Measurements from ENCODE around the gene UPP1. TPM values are rescaled to one million over a fixed set of nuclear protein-coding genes. Genes with fewer than 3 reads are reported as not detected.

The UPP1 gene
- polyA plus RNA-seq, 2 of the 4 experiments (the other 2 are of a cell fraction) = 32.2 to 55.7 TPM

DNA sequence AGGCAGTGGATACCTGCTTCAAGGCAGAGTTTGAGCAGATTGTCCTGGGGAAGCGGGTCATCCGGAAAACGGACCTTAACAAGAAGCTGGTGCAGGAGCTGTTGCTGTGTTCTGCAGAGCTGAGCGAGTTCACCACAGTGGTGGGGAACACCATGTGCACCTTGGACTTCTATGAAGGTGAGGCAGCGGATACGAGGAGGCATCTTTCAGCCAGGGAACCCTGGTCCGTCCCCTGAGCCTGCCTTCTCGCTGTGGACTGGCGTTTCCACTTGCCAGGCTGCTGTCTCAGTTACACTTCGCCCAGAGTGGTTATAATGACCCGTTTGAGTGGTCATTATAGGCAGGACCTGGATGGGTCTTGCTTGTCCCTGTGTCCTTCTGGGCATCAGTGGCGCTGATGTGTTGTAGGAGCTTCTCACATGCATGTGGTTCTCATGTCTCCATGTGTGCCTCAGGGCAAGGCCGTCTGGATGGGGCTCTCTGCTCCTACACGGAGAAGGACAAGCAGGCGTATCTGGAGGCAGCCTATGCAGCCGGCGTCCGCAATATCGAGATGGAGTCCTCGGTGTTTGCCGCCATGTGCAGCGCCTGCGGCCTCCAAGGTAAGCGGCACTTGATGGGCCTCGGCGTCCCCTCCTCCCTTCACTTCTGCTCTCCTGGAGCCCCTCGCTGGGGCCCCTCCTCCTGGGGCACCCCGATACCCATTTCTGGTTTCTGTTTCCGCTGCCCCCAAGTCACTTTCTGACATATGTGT is 18.0 kb downstream of the UPP1 start:
- POLR2A ChIA-PET = no interaction called here
- no peaks in the 10 kb centered on the region for H3K4me1 ChIP-seq
- CTCF ChIA-PET = interaction anchor here (1.2 to 11.1 kb wide), 4 partner anchors 18 to 162 kb away, joined by 4 to 177 read pairs (median 118); partner anchors contain the start of gene UPP1
- no peak for TF ChIP-seq ZNF302 (CRISPR knock-in tag; IDR thresholded peaks at IDR 0.05)
- TF ChIP-seq CEBPB (IDR thresholded peaks at IDR 0.05) = no peak
- no peak for TF ChIP-seq HOXB5 (CRISPR knock-in tag; IDR thresholded peaks at IDR 0.05)
- TF ChIP-seq, protein P1, sequence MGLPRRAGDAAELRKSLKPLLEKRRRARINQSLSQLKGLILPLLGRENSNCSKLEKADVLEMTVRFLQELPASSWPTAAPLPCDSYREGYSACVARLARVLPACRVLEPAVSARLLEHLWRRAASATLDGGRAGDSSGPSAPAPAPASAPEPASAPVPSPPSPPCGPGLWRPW (IDR thresholded peaks at IDR 0.05) = no peak
- no peak for TF ChIP-seq RARB (CRISPR knock-in tag; IDR thresholded peaks at IDR 0.05)
- no peak for TF ChIP-seq KDM1A (IDR thresholded peaks at IDR 0.05; ENCODE audit: low read depth)
- H3K27ac ChIP-seq = no peak overlapping the region
- no peak overlapping the region for H3K4me3 ChIP-seq
- no peaks in the 10 kb centered on the region for H3K9me3 ChIP-seq
- ATAC-seq = no peak
- no peak for DNase-seq (ENCODE audit: low read depth in 1 of 2, low spot score in 1 of 2)
- no peak overlapping the region for H3K4me2 ChIP-seq
- no peak for FAIRE-seq
- 94% methylated on average over 29 of the region's 29 CpGs for WGBS (ENCODE audit: missing lambda C conversion rate)

DNA sequence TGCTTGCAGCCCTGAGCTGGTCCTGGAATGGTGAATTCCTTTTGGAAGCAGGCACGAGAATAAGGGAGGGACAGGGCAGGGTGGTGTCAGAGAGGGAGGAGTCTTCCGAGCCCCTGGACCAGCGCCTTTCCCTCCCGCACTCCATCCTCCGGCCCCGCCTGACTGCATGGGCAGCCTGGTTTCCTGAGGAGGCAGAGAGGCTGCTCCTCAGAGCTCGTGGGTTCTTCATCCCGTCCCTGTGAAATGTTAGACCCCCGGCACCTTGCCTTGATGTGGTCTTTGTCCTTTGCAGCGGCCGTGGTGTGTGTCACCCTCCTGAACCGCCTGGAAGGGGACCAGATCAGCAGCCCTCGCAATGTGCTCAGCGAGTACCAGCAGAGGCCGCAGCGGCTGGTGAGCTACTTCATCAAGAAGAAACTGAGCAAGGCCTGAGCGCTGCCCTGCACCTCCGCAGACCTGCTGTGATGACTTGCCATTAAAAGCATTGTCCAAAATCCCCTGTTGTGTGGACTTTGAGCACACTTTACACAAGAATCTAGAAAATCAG is 18.9 kb downstream of the UPP1 start:
- 92% methylated on average over 18 of the region's 18 CpGs for WGBS (ENCODE audit: missing lambda C conversion rate)

More for the DNA sequence above, 18.9 kb downstream of the UPP1 start:
- Histone ChIP-seq H3K9me3 (no peaks in the 10 kb centered on the region), H3K4me3 (no peak overlapping the region), H3K27ac (no peak overlapping the region), H3K4me1 (no peaks in the 10 kb centered on the region), H3K4me2 (no peak overlapping the region)
- POLR2A ChIA-PET = no interaction called here
- no peak for DNase-seq (ENCODE audit: low read depth in 1 of 2, low spot score in 1 of 2)
- TF ChIP-seq HOXB13 (CRISPR knock-in tag; IDR thresholded peaks at IDR 0.05; ENCODE audit: low read depth) (no peak), ZC3H11A (IDR thresholded peaks at IDR 0.05) (no peak), JUN (IDR thresholded peaks at IDR 0.05) (no peak), RCOR1 (IDR thresholded peaks at IDR 0.05; ENCODE audit: low read depth, low read length) (no peak), RARB (CRISPR knock-in tag; IDR thresholded peaks at IDR 0.05) (no peak), CEBPB (IDR thresholded peaks at IDR 0.05) (no peak), EHF (CRISPR knock-in tag; IDR thresholded peaks at IDR 0.05) (no peak), RNF2 (IDR thresholded peaks at IDR 0.05; ENCODE audit: borderline replicate concordance, low read depth) (no peak), SREBF2 (IDR thresholded peaks at IDR 0.05) (no peak)
- TF ChIP-seq, protein P2, sequence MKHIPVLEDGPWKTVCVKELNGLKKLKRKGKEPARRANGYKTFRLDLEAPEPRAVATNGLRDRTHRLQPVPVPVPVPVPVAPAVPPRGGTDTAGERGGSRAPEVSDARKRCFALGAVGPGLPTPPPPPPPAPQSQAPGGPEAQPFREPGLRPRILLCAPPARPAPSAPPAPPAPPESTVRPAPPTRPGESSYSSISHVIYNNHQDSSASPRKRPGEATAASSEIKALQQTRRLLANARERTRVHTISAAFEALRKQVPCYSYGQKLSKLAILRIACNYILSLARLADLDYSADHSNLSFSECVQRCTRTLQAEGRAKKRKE (CRISPR knock-in tag; IDR thresholded peaks at IDR 0.05; ENCODE audit: low read depth) = no peak
- TF ChIP-seq, protein P3, sequence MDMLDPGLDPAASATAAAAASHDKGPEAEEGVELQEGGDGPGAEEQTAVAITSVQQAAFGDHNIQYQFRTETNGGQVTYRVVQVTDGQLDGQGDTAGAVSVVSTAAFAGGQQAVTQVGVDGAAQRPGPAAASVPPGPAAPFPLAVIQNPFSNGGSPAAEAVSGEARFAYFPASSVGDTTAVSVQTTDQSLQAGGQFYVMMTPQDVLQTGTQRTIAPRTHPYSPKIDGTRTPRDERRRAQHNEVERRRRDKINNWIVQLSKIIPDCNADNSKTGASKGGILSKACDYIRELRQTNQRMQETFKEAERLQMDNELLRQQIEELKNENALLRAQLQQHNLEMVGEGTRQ (IDR thresholded peaks at IDR 0.05) = no peak
- TF ChIP-seq, protein P4, sequence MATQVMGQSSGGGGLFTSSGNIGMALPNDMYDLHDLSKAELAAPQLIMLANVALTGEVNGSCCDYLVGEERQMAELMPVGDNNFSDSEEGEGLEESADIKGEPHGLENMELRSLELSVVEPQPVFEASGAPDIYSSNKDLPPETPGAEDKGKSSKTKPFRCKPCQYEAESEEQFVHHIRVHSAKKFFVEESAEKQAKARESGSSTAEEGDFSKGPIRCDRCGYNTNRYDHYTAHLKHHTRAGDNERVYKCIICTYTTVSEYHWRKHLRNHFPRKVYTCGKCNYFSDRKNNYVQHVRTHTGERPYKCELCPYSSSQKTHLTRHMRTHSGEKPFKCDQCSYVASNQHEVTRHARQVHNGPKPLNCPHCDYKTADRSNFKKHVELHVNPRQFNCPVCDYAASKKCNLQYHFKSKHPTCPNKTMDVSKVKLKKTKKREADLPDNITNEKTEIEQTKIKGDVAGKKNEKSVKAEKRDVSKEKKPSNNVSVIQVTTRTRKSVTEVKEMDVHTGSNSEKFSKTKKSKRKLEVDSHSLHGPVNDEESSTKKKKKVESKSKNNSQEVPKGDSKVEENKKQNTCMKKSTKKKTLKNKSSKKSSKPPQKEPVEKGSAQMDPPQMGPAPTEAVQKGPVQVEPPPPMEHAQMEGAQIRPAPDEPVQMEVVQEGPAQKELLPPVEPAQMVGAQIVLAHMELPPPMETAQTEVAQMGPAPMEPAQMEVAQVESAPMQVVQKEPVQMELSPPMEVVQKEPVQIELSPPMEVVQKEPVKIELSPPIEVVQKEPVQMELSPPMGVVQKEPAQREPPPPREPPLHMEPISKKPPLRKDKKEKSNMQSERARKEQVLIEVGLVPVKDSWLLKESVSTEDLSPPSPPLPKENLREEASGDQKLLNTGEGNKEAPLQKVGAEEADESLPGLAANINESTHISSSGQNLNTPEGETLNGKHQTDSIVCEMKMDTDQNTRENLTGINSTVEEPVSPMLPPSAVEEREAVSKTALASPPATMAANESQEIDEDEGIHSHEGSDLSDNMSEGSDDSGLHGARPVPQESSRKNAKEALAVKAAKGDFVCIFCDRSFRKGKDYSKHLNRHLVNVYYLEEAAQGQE (IDR thresholded peaks at IDR 0.05) = no peak
- no peak for FAIRE-seq
- ATAC-seq = no peak
- CTCF ChIA-PET = interaction anchor here (3.0 to 11.1 kb wide), 5 partner anchors 19 to 842 kb away, joined by 16 to 177 read pairs (median 63); partner anchors contain the start of genes C7orf57 and UPP1

Measured in A549 (cell line).